Measurements from ENCODE around the gene GMDS. TPM values are rescaled to one million over a fixed set of nuclear protein-coding genes. Genes with fewer than 3 reads are reported as not detected.

The GMDS gene
- total RNA-seq, 1 experiment from 2014 or later, result 35.0 TPM

DNA sequence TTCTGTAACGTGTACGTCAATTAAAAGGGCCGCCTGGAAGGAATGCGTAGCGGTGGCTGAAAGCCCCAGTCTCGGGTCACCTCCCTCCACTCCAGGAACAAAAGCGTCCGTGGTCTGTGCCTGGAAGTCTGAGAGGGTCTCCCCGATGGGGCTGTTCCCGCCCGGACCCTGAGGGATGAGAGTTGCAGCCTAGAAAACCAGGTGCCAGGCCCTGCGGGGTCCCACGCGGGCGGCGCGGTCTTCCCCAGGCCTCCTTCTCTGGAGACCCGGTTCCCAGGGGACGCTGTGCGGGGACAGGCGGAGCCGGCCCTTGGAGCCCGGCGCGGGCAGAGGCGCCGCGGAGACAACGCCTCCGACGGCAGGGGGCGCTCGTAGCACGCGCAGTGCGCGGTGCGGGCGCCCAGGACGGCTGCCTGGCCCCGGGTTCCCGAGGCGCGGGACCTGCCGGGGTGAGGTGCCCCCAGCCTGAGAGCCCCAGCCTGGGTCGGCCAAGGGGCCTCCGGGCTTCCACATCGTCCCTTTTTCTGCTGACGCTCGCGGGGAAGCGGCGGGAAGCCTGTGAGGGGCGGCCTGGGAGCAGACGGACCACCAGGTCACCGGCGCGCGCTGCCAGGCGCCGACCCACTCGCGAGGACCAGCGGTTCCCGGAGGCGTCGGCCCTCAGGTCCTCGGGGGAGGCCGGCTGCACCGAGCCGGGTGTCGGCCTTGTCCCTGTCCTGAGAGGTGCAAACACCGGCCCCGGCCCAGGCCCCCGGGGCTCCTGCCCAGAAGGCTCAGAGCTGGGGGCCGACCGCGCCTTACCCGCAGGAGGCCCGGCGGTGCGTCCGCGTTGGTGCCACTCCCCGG, 641.0 kb downstream of the GMDS start:
- peak overlapping the region; percentile 57 for H3K4me3 Mint-ChIP-seq
- ChIA-PET CTCF (interaction anchor here (0.6 kb wide), 2 partner anchors 97 to 273 kb away, joined by 3 read pairs; no protein-coding TSS in a partner anchor), POLR2A (no interaction called here)
- H3K27ac Mint-ChIP-seq, result no peak overlapping the region
- ATAC-seq (peak; percentile 60), DNase-seq (ENCODE audit: low spot score) (peak; percentile 83)
- H3K4me1 Mint-ChIP-seq, result peaks cover 40% of the 10 kb centered on the region
- peaks cover 90% of the 10 kb centered on the region for H3K27me3 Mint-ChIP-seq (ENCODE audit: low read depth)
- TF ChIP-seq GABPB1 (CRISPR knock-in tag; IDR thresholded peaks at IDR 0.05) (0 out of 2 replicates have a peak, but pooled peaks have one; percentile 22), FOXJ3 (CRISPR knock-in tag; IDR thresholded peaks at IDR 0.05; ENCODE audit: borderline replicate concordance) (no peak), FOXK1 (CRISPR knock-in tag; IDR thresholded peaks at IDR 0.05) (0 out of 2 replicates have a peak, but pooled peaks have one; percentile 6), CTCF (IDR thresholded peaks at IDR 0.05) (peak; percentile 95), MAX (CRISPR knock-in tag; IDR thresholded peaks at IDR 0.05) (0 out of 2 replicates have a peak, but pooled peaks have one; percentile 23), KAT7 (CRISPR knock-in tag; IDR thresholded peaks at IDR 0.05; ENCODE audit: borderline replicate concordance) (no peak), MYBL2 (CRISPR knock-in tag; IDR thresholded peaks at IDR 0.05) (no peak), ELF4 (CRISPR knock-in tag; IDR thresholded peaks at IDR 0.05; ENCODE audit: low read depth) (no peak), TEAD1 (CRISPR knock-in tag; IDR thresholded peaks at IDR 0.05) (no peak), SMAD3 (CRISPR knock-in tag; IDR thresholded peaks at IDR 0.05; ENCODE audit: borderline replicate concordance) (no peak), EMX1 (CRISPR knock-in tag; IDR thresholded peaks at IDR 0.05) (no peak), NR2C2 (CRISPR knock-in tag; IDR thresholded peaks at IDR 0.05) (no peak)
- TF ChIP-seq, protein P1, sequence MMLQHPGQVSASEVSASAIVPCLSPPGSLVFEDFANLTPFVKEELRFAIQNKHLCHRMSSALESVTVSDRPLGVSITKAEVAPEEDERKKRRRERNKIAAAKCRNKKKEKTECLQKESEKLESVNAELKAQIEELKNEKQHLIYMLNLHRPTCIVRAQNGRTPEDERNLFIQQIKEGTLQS (CRISPR knock-in tag; conservative IDR thresholded peaks at IDR 0.05), result no peak
- TF ChIP-seq, protein P2, sequence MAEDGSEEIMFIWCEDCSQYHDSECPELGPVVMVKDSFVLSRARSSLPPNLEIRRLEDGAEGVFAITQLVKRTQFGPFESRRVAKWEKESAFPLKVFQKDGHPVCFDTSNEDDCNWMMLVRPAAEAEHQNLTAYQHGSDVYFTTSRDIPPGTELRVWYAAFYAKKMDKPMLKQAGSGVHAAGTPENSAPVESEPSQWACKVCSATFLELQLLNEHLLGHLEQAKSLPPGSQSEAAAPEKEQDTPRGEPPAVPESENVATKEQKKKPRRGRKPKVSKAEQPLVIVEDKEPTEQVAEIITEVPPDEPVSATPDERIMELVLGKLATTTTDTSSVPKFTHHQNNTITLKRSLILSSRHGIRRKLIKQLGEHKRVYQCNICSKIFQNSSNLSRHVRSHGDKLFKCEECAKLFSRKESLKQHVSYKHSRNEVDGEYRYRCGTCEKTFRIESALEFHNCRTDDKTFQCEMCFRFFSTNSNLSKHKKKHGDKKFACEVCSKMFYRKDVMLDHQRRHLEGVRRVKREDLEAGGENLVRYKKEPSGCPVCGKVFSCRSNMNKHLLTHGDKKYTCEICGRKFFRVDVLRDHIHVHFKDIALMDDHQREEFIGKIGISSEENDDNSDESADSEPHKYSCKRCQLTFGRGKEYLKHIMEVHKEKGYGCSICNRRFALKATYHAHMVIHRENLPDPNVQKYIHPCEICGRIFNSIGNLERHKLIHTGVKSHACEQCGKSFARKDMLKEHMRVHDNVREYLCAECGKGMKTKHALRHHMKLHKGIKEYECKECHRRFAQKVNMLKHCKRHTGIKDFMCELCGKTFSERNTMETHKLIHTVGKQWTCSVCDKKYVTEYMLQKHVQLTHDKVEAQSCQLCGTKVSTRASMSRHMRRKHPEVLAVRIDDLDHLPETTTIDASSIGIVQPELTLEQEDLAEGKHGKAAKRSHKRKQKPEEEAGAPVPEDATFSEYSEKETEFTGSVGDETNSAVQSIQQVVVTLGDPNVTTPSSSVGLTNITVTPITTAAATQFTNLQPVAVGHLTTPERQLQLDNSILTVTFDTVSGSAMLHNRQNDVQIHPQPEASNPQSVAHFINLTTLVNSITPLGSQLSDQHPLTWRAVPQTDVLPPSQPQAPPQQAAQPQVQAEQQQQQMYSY (CRISPR knock-in tag; IDR thresholded peaks at IDR 0.05), result no peak
- TF ChIP-seq, protein P3, sequence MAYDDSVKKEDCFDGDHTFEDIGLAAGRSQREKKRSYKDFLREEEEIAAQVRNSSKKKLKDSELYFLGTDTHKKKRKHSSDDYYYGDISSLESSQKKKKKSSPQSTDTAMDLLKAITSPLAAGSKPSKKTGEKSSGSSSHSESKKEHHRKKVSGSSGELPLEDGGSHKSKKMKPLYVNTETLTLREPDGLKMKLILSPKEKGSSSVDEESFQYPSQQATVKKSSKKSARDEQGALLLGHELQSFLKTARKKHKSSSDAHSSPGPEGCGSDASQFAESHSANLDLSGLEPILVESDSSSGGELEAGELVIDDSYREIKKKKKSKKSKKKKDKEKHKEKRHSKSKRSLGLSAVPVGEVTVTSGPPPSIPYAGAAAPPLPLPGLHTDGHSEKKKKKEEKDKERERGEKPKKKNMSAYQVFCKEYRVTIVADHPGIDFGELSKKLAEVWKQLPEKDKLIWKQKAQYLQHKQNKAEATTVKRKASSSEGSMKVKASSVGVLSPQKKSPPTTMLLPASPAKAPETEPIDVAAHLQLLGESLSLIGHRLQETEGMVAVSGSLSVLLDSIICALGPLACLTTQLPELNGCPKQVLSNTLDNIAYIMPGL (CRISPR knock-in tag; IDR thresholded peaks at IDR 0.05), result peak; percentile 87; the same call in 1 of the 2 replicates
- no peaks in the 10 kb centered on the region for H3K9me3 Mint-ChIP-seq
- no peaks in the 10 kb centered on the region for H3K36me3 Mint-ChIP-seq

GRCh38 chr6:1603708-1604107, 641.7 kb downstream of the GMDS start:
- Mint-ChIP-seq H3K4me3 (peak overlapping the region; percentile 57), H3K27me3 (ENCODE audit: low read depth) (peaks cover 83% of the 10 kb centered on the region)
- TF ChIP-seq, protein P4, sequence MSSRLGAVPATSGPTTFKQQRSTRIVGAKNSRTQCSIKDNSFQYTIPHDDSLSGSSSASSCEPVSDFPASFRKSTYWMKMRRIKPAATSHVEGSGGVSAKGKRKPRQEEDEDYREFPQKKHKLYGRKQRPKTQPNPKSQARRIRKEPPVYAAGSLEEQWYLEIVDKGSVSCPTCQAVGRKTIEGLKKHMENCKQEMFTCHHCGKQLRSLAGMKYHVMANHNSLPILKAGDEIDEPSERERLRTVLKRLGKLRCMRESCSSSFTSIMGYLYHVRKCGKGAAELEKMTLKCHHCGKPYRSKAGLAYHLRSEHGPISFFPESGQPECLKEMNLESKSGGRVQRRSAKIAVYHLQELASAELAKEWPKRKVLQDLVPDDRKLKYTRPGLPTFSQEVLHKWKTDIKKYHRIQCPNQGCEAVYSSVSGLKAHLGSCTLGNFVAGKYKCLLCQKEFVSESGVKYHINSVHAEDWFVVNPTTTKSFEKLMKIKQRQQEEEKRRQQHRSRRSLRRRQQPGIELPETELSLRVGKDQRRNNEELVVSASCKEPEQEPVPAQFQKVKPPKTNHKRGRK (CRISPR knock-in tag; IDR thresholded peaks at IDR 0.05; ENCODE audit: borderline replicate concordance), result no peak
- TF ChIP-seq ZNF281 (CRISPR knock-in tag; IDR thresholded peaks at IDR 0.05) (no peak), MYBL2 (CRISPR knock-in tag; IDR thresholded peaks at IDR 0.05) (no peak)
- TF ChIP-seq, protein P5, sequence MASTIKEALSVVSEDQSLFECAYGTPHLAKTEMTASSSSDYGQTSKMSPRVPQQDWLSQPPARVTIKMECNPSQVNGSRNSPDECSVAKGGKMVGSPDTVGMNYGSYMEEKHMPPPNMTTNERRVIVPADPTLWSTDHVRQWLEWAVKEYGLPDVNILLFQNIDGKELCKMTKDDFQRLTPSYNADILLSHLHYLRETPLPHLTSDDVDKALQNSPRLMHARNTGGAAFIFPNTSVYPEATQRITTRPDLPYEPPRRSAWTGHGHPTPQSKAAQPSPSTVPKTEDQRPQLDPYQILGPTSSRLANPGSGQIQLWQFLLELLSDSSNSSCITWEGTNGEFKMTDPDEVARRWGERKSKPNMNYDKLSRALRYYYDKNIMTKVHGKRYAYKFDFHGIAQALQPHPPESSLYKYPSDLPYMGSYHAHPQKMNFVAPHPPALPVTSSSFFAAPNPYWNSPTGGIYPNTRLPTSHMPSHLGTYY (CRISPR knock-in tag; IDR thresholded peaks at IDR 0.05), result no peak

More at GRCh38 chr6:1603708-1604107, 641.7 kb downstream of the GMDS start:
- Mint-ChIP-seq H3K4me1 (peaks cover 39% of the 10 kb centered on the region), H3K36me3 (no peaks in the 10 kb centered on the region), H3K9me3 (no peaks in the 10 kb centered on the region), H3K27ac (no peak overlapping the region)
- DNase-seq (ENCODE audit: low spot score) (no peak), ATAC-seq (no peak)
- ChIA-PET CTCF (no interaction called here), POLR2A (no interaction called here)

Measured in WTC11 (cell line).